ENCODE measurements around the gene TMEM255B.

The TMEM255B gene

GRCh38 chr13:113731192-113732175, 27.5 kb upstream of the TMEM255B start:
- H3K9ac ChIP-seq (ENCODE audit: low read depth, low read length): no peak overlapping the region
- H3K36me3 ChIP-seq (ENCODE audit: insufficient read depth, low read length): no peaks in the 10 kb centered on the region
- no peaks in the 10 kb centered on the region for H3K9me3 ChIP-seq (ENCODE audit: control insufficient read depth, insufficient read depth, low read length)
- no peaks in the 10 kb centered on the region for H3K4me1 ChIP-seq (ENCODE audit: insufficient read depth, low read length)

- H3K9ac ChIP-seq (ENCODE audit: low read depth, low read length): no peak overlapping the region
- H3K9me3 ChIP-seq (ENCODE audit: control insufficient read depth, insufficient read depth, low read length): no peaks in the 10 kb centered on the region
- no peaks in the 10 kb centered on the region for H3K4me1 ChIP-seq (ENCODE audit: insufficient read depth, low read length)
- no peaks in the 10 kb centered on the region for H3K36me3 ChIP-seq (ENCODE audit: insufficient read depth, low read length)
Observed at GRCh38 chr13:113732176-113732960, 26.7 kb upstream of the TMEM255B start.

- no peak overlapping the region for H3K9ac ChIP-seq (ENCODE audit: low read depth, low read length)
- H3K36me3 ChIP-seq (ENCODE audit: insufficient read depth, low read length): no peaks in the 10 kb centered on the region
- no peaks in the 10 kb centered on the region for H3K4me1 ChIP-seq (ENCODE audit: insufficient read depth, low read length)
- no peaks in the 10 kb centered on the region for H3K9me3 ChIP-seq (ENCODE audit: control insufficient read depth, insufficient read depth, low read length)
Observed at GRCh38 chr13:113732961-113733950, 25.8 kb upstream of the TMEM255B start.

- Histone ChIP-seq H3K9ac (ENCODE audit: low read depth, low read length) (no peak overlapping the region), H3K9me3 (ENCODE audit: control insufficient read depth, insufficient read depth, low read length) (no peaks in the 10 kb centered on the region), H3K4me1 (ENCODE audit: insufficient read depth, low read length) (no peaks in the 10 kb centered on the region), H3K36me3 (ENCODE audit: insufficient read depth, low read length) (no peaks in the 10 kb centered on the region)
Observed at GRCh38 chr13:113734099-113734825, 24.8 kb upstream of the TMEM255B start.

GRCh38 chr13:113734826-113735125, 24.2 kb upstream of the TMEM255B start:
- Histone ChIP-seq H3K9me3 (ENCODE audit: control insufficient read depth, insufficient read depth, low read length) (no peaks in the 10 kb centered on the region), H3K36me3 (ENCODE audit: insufficient read depth, low read length) (no peaks in the 10 kb centered on the region), H3K9ac (ENCODE audit: low read depth, low read length) (no peak overlapping the region), H3K4me1 (ENCODE audit: insufficient read depth, low read length) (no peaks in the 10 kb centered on the region)

GRCh38 chr13:113735194-113735593, 23.8 kb upstream of the TMEM255B start:
- H3K9me3 ChIP-seq (ENCODE audit: control insufficient read depth, insufficient read depth, low read length): no peaks in the 10 kb centered on the region
- H3K4me1 ChIP-seq (ENCODE audit: insufficient read depth, low read length): no peaks in the 10 kb centered on the region
- H3K36me3 ChIP-seq (ENCODE audit: insufficient read depth, low read length): no peaks in the 10 kb centered on the region
- H3K9ac ChIP-seq (ENCODE audit: low read depth, low read length): no peak overlapping the region

GRCh38 chr13:113735750-113736149, 23.3 kb upstream of the TMEM255B start:
- Histone ChIP-seq H3K36me3 (ENCODE audit: insufficient read depth, low read length) (no peaks in the 10 kb centered on the region), H3K4me1 (ENCODE audit: insufficient read depth, low read length) (no peaks in the 10 kb centered on the region), H3K9me3 (ENCODE audit: control insufficient read depth, insufficient read depth, low read length) (no peaks in the 10 kb centered on the region), H3K9ac (ENCODE audit: low read depth, low read length) (no peak overlapping the region)

- no peaks in the 10 kb centered on the region for H3K9me3 ChIP-seq (ENCODE audit: control insufficient read depth, insufficient read depth, low read length)
- H3K9ac ChIP-seq (ENCODE audit: low read depth, low read length): no peak overlapping the region
- no peaks in the 10 kb centered on the region for H3K36me3 ChIP-seq (ENCODE audit: insufficient read depth, low read length)
- no peaks in the 10 kb centered on the region for H3K4me1 ChIP-seq (ENCODE audit: insufficient read depth, low read length)
Observed at GRCh38 chr13:113736258-113736731, 22.7 kb upstream of the TMEM255B start.

- Histone ChIP-seq H3K9me3 (ENCODE audit: control insufficient read depth, insufficient read depth, low read length) (no peaks in the 10 kb centered on the region), H3K4me1 (ENCODE audit: insufficient read depth, low read length) (no peaks in the 10 kb centered on the region), H3K9ac (ENCODE audit: low read depth, low read length) (no peak overlapping the region), H3K36me3 (ENCODE audit: insufficient read depth, low read length) (no peaks in the 10 kb centered on the region)
Observed at GRCh38 chr13:113737803-113738202, 21.2 kb upstream of the TMEM255B start.

GRCh38 chr13:113739527-113740285, 19.3 kb upstream of the TMEM255B start:
- Histone ChIP-seq H3K4me1 (ENCODE audit: insufficient read depth, low read length) (no peaks in the 10 kb centered on the region), H3K9ac (ENCODE audit: low read depth, low read length) (no peak overlapping the region), H3K36me3 (ENCODE audit: insufficient read depth, low read length) (no peaks in the 10 kb centered on the region), H3K9me3 (ENCODE audit: control insufficient read depth, insufficient read depth, low read length) (no peaks in the 10 kb centered on the region)

GRCh38 chr13:113740286-113740556, 18.8 kb upstream of the TMEM255B start:
- Histone ChIP-seq H3K9ac (ENCODE audit: low read depth, low read length) (no peak overlapping the region), H3K36me3 (ENCODE audit: insufficient read depth, low read length) (no peaks in the 10 kb centered on the region), H3K9me3 (ENCODE audit: control insufficient read depth, insufficient read depth, low read length) (no peaks in the 10 kb centered on the region), H3K4me1 (ENCODE audit: insufficient read depth, low read length) (no peaks in the 10 kb centered on the region)

- Histone ChIP-seq H3K9me3 (ENCODE audit: control insufficient read depth, insufficient read depth, low read length) (no peaks in the 10 kb centered on the region), H3K4me1 (ENCODE audit: insufficient read depth, low read length) (no peaks in the 10 kb centered on the region), H3K9ac (ENCODE audit: low read depth, low read length) (no peak overlapping the region), H3K36me3 (ENCODE audit: insufficient read depth, low read length) (no peaks in the 10 kb centered on the region)
Observed at GRCh38 chr13:113740661-113741060, 18.4 kb upstream of the TMEM255B start.

- H3K9me3 ChIP-seq (ENCODE audit: control insufficient read depth, insufficient read depth, low read length): no peaks in the 10 kb centered on the region
- no peaks in the 10 kb centered on the region for H3K4me1 ChIP-seq (ENCODE audit: insufficient read depth, low read length)
- no peak overlapping the region for H3K9ac ChIP-seq (ENCODE audit: low read depth, low read length)
- no peaks in the 10 kb centered on the region for H3K36me3 ChIP-seq (ENCODE audit: insufficient read depth, low read length)
Observed at GRCh38 chr13:113741191-113741668, 17.8 kb upstream of the TMEM255B start.
